Measurements from ENCODE around the gene DUSP3.

DNA sequence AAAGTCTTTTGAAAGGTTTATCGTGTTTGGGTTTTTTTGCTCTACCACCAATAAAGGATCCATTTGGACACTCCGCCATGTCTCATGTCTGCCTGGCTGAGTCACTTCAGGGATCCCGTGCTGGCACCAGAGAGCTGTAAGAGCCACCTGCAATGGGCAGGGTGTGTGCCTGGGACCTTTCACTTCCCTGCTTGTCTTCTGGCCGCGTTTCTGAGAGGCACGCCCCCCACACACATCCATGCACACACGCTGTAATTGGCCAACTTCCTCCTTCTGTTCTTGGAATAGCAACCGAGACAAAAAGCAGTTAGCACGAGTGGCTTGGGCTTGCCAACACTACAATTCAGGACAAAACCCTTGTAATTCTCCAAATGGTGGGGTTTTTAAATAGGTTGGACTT, 10.4 kb downstream of the DUSP3 start:
- TF ChIP-seq POLR2A (IDR thresholded peaks at IDR 0.05): no peak
- TF ChIP-seq, protein P1, sequence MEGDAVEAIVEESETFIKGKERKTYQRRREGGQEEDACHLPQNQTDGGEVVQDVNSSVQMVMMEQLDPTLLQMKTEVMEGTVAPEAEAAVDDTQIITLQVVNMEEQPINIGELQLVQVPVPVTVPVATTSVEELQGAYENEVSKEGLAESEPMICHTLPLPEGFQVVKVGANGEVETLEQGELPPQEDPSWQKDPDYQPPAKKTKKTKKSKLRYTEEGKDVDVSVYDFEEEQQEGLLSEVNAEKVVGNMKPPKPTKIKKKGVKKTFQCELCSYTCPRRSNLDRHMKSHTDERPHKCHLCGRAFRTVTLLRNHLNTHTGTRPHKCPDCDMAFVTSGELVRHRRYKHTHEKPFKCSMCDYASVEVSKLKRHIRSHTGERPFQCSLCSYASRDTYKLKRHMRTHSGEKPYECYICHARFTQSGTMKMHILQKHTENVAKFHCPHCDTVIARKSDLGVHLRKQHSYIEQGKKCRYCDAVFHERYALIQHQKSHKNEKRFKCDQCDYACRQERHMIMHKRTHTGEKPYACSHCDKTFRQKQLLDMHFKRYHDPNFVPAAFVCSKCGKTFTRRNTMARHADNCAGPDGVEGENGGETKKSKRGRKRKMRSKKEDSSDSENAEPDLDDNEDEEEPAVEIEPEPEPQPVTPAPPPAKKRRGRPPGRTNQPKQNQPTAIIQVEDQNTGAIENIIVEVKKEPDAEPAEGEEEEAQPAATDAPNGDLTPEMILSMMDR (IDR thresholded peaks at IDR 0.05): no peak

Measured in right lobe of liver (tissue), 4 donors.